NB4 (cell line): ENCODE data around the gene CMKLR1.

Experiments
- POLR2A ChIP-seq: IDR thresholded peaks from 2 replicates; pipeline ENCODE4 v1.6.1; 2011; ENCODE audit warnings: mild to moderate bottlenecking; ENCODE audit not compliant: insufficient read length; ENCODE audit errors: extremely low read depth
- TF ChIP-seq, protein P1 (sequence below): IDR thresholded peaks from one replicate; pipeline ENCODE4 v1.5.1; 2012; ENCODE audit warnings: low read depth, low read length

DNA sequence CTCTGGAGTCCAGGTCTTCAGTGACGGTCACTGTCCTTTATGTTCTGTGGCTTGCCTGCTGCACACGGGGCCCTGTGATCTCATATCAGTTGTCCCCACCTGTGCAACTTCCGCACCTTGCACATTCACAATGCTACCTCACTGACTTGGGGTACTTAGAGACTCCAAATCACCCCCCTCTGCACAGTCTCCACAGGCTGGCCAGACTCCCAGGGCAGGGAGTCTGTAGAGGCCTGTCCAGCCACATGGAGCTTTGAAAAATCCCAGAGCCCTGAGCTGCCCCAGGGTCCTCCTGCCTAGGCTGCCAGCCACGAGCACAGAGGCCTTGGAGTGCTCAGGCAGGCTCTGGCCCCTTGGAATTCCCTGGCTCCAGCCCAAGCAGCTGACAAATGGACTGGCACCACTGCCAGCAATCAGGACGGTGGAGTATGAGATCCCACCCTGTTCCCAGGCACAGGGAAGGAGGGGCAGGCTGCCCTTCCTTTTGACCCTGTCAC is 26.4 kb downstream of the CMKLR1 start:
- TF ChIP-seq, protein P1, sequence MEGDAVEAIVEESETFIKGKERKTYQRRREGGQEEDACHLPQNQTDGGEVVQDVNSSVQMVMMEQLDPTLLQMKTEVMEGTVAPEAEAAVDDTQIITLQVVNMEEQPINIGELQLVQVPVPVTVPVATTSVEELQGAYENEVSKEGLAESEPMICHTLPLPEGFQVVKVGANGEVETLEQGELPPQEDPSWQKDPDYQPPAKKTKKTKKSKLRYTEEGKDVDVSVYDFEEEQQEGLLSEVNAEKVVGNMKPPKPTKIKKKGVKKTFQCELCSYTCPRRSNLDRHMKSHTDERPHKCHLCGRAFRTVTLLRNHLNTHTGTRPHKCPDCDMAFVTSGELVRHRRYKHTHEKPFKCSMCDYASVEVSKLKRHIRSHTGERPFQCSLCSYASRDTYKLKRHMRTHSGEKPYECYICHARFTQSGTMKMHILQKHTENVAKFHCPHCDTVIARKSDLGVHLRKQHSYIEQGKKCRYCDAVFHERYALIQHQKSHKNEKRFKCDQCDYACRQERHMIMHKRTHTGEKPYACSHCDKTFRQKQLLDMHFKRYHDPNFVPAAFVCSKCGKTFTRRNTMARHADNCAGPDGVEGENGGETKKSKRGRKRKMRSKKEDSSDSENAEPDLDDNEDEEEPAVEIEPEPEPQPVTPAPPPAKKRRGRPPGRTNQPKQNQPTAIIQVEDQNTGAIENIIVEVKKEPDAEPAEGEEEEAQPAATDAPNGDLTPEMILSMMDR = no peak
- no peak for TF ChIP-seq POLR2A
